HepG2 (cell line): ENCODE results near the gene ARVCF. TPM values are rescaled to one million over a fixed set of nuclear protein-coding genes. Genes with fewer than 3 reads are reported as not detected.
A peak's percentile ranks its signal among the peaks of the same experiment; 100 is the strongest.

Source experiments
- BORCS8-MEF2B ChIP-seq: sonication (generic); formaldehyde crosslinking; IDR thresholded peaks from 2 replicates; pipeline ENCODE4 v1.8.0; 2022; ENCODE audit warnings: mild to moderate bottlenecking, missing genetic modification reagents
- BRD4 ChIP-seq: sonication (generic); formaldehyde crosslinking; IDR thresholded peaks from 2 replicates; pipeline ENCODE4 v1.4.0; 2020; ENCODE audit warnings: missing genetic modification reagents
- HOXA3 ChIP-seq: sonication (generic); formaldehyde crosslinking; IDR thresholded peaks from 2 replicates; pipeline ENCODE4 v1.5.0; 2020; ENCODE audit warnings: missing genetic modification reagents
- NFRKB ChIP-seq: fragments of 450-650 bp; IDR thresholded peaks from 2 replicates; pipeline ENCODE4 v1.6.1; 2017
- NKX3-1 ChIP-seq: sonication (generic); formaldehyde crosslinking; IDR thresholded peaks from 2 replicates; pipeline ENCODE4 v1.5.0; 2020; ENCODE audit warnings: missing genetic modification reagents
- PHF8 ChIP-seq: sonication (generic); formaldehyde crosslinking; IDR thresholded peaks from 2 replicates; pipeline ENCODE4 v1.5.0; 2020; ENCODE audit warnings: missing genetic modification reagents
- SAP130 ChIP-seq: IDR thresholded peaks from 2 replicates; pipeline ENCODE4 v1.6.1; 2016; ENCODE audit warnings: low read depth
- SIN3A ChIP-seq: IDR thresholded peaks from 2 replicates; pipeline ENCODE4 v1.6.1; 2011; ENCODE audit warnings: low read depth, mild to moderate bottlenecking, control low read depth, low read length, borderline replicate concordance
- TAF1 ChIP-seq: sonication (generic); formaldehyde crosslinking; IDR thresholded peaks from 2 replicates; pipeline ENCODE4 v1.4.0; 2020; ENCODE audit warnings: missing genetic modification reagents
- TGIF2 ChIP-seq: IDR thresholded peaks from 2 replicates; pipeline ENCODE4 v1.6.1; 2016; ENCODE audit warnings: control low read depth, missing compliant biosample characterization
- ZFP41 ChIP-seq: sonication (generic); formaldehyde crosslinking; IDR thresholded peaks from 2 replicates; pipeline ENCODE4 v1.4.0; 2020; ENCODE audit warnings: mild to moderate bottlenecking, missing genetic modification reagents, borderline replicate concordance
- ZFX ChIP-seq: sonication (generic); formaldehyde crosslinking; IDR thresholded peaks from 2 replicates; pipeline ENCODE4 v1.4.0; 2020; ENCODE audit warnings: mild to moderate bottlenecking, low read depth, missing genetic modification reagents, moderate library complexity
- ZNF263 ChIP-seq: sonication (generic); formaldehyde crosslinking; IDR thresholded peaks from 2 replicates; pipeline ENCODE4 v1.4.0; 2020; ENCODE audit warnings: missing genetic modification reagents
- ZNF772 ChIP-seq: sonication (generic); formaldehyde crosslinking; IDR thresholded peaks from 2 replicates; pipeline ENCODE4 v1.5.0; 2020; ENCODE audit warnings: mild to moderate bottlenecking, missing genetic modification reagents
- ZNF780A ChIP-seq: sonication (generic); formaldehyde crosslinking; IDR thresholded peaks from 2 replicates; pipeline ENCODE4 v1.8.0; 2022; ENCODE audit warnings: mild to moderate bottlenecking, missing genetic modification reagents, moderate library complexity
- polyA plus RNA-seq, 8 experiments: library from polyadenylated mRNA; depleted of rRNA in 3 of 8; stranded (reverse) in 7 of 8; unstranded in 1 of 8; fragments of >200 nt; fragmentation: Illumina TruSeq in 4 of 8; extraction: Trizol in 4 of 8; gene quantifications; 2 replicates each; pipeline versions ENCODE4 v1.2.1 to v1.2.3, GENCODE V29; 2011 to 2016; ENCODE audit warnings: low read depth in 4 of 8, missing spikeins in 1 of 8, mixed read lengths in 1 of 8; ENCODE audit not compliant: insufficient read depth in 1 of 8
- total RNA-seq, 5 experiments: library from RNA; depleted of rRNA; stranded (reverse); fragments of >200 nt; fragmentation: Illumina TruSeq; extraction: Trizol; gene quantifications; 2 replicates each; pipeline ENCODE4 v1.2.3, GENCODE V29; 2016; ENCODE audit warnings: low read depth in 1 of 5
- TF ChIP-seq, protein P1 (sequence below): sonication (generic); formaldehyde crosslinking; IDR thresholded peaks from 2 replicates; pipeline ENCODE4 v1.5.0; 2020; ENCODE audit warnings: mild to moderate bottlenecking, missing genetic modification reagents, borderline replicate concordance
- TF ChIP-seq, protein P2 (sequence below): IDR thresholded peaks from 2 replicates; pipeline ENCODE4 v1.6.1; 2012; ENCODE audit warnings: inconsistent platforms
- TF ChIP-seq, protein P3 (sequence below): sonication (generic); formaldehyde crosslinking; IDR thresholded peaks from 2 replicates; pipeline ENCODE4 v1.4.0; 2020; ENCODE audit warnings: missing genetic modification reagents
- TF ChIP-seq, protein P4 (sequence below), 2 experiments: IDR thresholded peaks; 2 replicates each; pipeline ENCODE4 v1.6.1; 2011 to 2012; ENCODE audit warnings: low read length in 2 of 2, borderline replicate concordance in 1 of 2, low read depth in 1 of 2, mild to moderate bottlenecking in 1 of 2, moderate library complexity in 1 of 2

The ARVCF gene
- total and polyA plus RNA-seq, 2 of the 13 experiments (the other 11 are each of a cell fraction or from before 2014, with no cell fraction given): 16.4 to 17.7 TPM

DNA sequence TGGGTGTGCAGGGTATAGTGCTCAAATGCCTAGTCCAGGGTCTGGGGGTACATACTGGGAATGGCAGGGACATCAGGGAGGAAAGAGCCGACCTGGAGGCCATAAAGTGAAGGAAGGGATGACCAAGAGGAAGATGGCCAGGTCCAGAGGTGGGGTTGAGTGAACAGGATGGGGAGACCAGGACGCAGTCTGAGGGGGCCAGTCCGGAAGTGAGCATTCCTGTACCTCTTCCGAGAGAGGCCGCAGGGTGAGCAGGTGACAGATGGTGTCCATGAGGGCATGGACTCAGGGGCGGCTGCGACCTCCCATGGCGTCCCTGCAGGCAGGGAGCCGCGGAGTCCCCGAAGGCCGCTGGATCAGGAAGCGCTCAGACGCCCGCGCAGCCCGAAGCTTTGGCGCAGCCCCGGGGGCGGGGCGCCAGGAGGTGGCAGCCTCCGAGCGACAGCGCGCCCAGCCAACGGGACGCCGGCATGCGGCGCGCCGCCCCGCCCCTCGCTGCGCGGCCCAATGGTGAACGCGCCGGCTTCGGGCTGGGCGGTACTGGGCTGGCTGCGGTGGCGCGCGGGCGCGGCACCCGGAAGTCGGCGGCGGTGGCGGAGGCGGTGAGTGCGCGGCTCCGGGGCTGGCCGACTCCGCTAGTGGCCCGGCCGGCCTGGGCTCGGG lies 4.0 kb upstream of the ARVCF start, which contains the start of gene TANGO2 (continued):
- TF ChIP-seq NKX3-1 (CRISPR knock-in tag) (no peak), SAP130 (CRISPR knock-in tag) (peak; percentile 83), ZFX (CRISPR knock-in tag) (peak; percentile 66), ZFP41 (CRISPR knock-in tag) (no peak), SIN3A (peak; percentile 80; the same call in 1 of the 2 replicates), BRD4 (no peak), PHF8 (peak; percentile 69), NFRKB (no peak), TGIF2 (0 out of 2 replicates have a peak, but pooled peaks have one; percentile 42), ZNF263 (CRISPR knock-in tag) (peak; percentile 10; the same call in 1 of the 2 replicates), ZNF772 (peak; percentile 60; the same call in 1 of the 2 replicates), TAF1 (CRISPR knock-in tag) (peak; percentile 69), BORCS8-MEF2B (peak; percentile 54), ZNF780A (CRISPR knock-in tag) (no peak), HOXA3 (0 out of 2 replicates have a peak, but pooled peaks have one; percentile 8)
- TF ChIP-seq, protein P1, sequence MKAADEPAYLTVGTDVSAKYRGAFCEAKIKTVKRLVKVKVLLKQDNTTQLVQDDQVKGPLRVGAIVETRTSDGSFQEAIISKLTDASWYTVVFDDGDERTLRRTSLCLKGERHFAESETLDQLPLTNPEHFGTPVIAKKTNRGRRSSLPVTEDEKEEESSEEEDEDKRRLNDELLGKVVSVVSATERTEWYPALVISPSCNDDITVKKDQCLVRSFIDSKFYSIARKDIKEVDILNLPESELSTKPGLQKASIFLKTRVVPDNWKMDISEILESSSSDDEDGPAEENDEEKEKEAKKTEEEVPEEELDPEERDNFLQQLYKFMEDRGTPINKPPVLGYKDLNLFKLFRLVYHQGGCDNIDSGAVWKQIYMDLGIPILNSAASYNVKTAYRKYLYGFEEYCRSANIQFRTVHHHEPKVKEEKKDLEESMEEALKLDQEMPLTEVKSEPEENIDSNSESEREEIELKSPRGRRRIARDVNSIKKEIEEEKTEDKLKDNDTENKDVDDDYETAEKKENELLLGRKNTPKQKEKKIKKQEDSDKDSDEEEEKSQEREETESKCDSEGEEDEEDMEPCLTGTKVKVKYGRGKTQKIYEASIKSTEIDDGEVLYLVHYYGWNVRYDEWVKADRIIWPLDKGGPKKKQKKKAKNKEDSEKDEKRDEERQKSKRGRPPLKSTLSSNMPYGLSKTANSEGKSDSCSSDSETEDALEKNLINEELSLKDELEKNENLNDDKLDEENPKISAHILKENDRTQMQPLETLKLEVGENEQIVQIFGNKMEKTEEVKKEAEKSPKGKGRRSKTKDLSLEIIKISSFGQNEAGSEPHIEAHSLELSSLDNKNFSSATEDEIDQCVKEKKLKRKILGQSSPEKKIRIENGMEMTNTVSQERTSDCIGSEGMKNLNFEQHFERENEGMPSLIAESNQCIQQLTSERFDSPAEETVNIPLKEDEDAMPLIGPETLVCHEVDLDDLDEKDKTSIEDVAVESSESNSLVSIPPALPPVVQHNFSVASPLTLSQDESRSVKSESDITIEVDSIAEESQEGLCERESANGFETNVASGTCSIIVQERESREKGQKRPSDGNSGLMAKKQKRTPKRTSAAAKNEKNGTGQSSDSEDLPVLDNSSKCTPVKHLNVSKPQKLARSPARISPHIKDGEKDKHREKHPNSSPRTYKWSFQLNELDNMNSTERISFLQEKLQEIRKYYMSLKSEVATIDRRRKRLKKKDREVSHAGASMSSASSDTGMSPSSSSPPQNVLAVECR (CRISPR knock-in tag): 0 out of 2 replicates have a peak, but pooled peaks have one; percentile 73
- TF ChIP-seq, protein P2, sequence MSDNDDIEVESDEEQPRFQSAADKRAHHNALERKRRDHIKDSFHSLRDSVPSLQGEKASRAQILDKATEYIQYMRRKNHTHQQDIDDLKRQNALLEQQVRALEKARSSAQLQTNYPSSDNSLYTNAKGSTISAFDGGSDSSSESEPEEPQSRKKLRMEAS: peak; percentile 47
- TF ChIP-seq, protein P3, sequence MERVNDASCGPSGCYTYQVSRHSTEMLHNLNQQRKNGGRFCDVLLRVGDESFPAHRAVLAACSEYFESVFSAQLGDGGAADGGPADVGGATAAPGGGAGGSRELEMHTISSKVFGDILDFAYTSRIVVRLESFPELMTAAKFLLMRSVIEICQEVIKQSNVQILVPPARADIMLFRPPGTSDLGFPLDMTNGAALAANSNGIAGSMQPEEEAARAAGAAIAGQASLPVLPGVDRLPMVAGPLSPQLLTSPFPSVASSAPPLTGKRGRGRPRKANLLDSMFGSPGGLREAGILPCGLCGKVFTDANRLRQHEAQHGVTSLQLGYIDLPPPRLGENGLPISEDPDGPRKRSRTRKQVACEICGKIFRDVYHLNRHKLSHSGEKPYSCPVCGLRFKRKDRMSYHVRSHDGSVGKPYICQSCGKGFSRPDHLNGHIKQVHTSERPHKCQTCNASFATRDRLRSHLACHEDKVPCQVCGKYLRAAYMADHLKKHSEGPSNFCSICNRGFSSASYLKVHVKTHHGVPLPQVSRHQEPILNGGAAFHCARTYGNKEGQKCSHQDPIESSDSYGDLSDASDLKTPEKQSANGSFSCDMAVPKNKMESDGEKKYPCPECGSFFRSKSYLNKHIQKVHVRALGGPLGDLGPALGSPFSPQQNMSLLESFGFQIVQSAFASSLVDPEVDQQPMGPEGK (CRISPR knock-in tag): 0 out of 2 replicates have a peak, but pooled peaks have one; percentile 23
- TF ChIP-seq, protein P4, sequence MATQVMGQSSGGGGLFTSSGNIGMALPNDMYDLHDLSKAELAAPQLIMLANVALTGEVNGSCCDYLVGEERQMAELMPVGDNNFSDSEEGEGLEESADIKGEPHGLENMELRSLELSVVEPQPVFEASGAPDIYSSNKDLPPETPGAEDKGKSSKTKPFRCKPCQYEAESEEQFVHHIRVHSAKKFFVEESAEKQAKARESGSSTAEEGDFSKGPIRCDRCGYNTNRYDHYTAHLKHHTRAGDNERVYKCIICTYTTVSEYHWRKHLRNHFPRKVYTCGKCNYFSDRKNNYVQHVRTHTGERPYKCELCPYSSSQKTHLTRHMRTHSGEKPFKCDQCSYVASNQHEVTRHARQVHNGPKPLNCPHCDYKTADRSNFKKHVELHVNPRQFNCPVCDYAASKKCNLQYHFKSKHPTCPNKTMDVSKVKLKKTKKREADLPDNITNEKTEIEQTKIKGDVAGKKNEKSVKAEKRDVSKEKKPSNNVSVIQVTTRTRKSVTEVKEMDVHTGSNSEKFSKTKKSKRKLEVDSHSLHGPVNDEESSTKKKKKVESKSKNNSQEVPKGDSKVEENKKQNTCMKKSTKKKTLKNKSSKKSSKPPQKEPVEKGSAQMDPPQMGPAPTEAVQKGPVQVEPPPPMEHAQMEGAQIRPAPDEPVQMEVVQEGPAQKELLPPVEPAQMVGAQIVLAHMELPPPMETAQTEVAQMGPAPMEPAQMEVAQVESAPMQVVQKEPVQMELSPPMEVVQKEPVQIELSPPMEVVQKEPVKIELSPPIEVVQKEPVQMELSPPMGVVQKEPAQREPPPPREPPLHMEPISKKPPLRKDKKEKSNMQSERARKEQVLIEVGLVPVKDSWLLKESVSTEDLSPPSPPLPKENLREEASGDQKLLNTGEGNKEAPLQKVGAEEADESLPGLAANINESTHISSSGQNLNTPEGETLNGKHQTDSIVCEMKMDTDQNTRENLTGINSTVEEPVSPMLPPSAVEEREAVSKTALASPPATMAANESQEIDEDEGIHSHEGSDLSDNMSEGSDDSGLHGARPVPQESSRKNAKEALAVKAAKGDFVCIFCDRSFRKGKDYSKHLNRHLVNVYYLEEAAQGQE (IDR thresholded peaks at IDR 0.05; ENCODE audit: borderline replicate concordance in 1 of 2, low read depth in 1 of 2, low read length in 2 of 2): no peak
